Activated naive CD4-positive, alpha-beta T cell treated with anti-CD3 and anti-CD28 coated beads, Interleukin-2, amount 10 ng/mL, durations not matched to agents 7 days and 5 days (primary cell): ENCODE data around the gene RGS8.

Experiments
- CTCF ChIA-PET: fragments of 350-600 bp; sonication (Branson Sonifier 250); formaldehyde crosslinking; loops from one replicate; lab custom pipeline; 2021; ENCODE audit warnings: antibody characterized with exemption; lab: Charles Lee
- DNase-seq: peaks from one replicate; pipeline ENCODE4 v3.0.0-alpha.2; 2020
- H3K27ac Mint-ChIP-seq: one replicate; pipeline ENCODE4 v1.8.0; 2021; ENCODE audit warnings: mild to moderate bottlenecking, moderate library complexity, mixed read lengths
- H3K27me3 Mint-ChIP-seq: one replicate; pipeline ENCODE4 v1.8.0; 2021; ENCODE audit warnings: mild to moderate bottlenecking, mixed read lengths
- H3K36me3 Mint-ChIP-seq: one replicate; pipeline ENCODE4 v1.8.0; 2021; ENCODE audit warnings: mixed read lengths
- H3K4me1 Mint-ChIP-seq: one replicate; pipeline ENCODE4 v1.8.0; 2021; ENCODE audit warnings: mixed read lengths
- H3K4me3 Mint-ChIP-seq: one replicate; pipeline ENCODE4 v1.8.0; 2021; ENCODE audit warnings: mild to moderate bottlenecking, moderate library complexity, mixed read lengths
- H3K9me3 Mint-ChIP-seq: one replicate; pipeline ENCODE4 v1.8.0; 2021; ENCODE audit warnings: mixed read lengths

RGS8 gene

DNA sequence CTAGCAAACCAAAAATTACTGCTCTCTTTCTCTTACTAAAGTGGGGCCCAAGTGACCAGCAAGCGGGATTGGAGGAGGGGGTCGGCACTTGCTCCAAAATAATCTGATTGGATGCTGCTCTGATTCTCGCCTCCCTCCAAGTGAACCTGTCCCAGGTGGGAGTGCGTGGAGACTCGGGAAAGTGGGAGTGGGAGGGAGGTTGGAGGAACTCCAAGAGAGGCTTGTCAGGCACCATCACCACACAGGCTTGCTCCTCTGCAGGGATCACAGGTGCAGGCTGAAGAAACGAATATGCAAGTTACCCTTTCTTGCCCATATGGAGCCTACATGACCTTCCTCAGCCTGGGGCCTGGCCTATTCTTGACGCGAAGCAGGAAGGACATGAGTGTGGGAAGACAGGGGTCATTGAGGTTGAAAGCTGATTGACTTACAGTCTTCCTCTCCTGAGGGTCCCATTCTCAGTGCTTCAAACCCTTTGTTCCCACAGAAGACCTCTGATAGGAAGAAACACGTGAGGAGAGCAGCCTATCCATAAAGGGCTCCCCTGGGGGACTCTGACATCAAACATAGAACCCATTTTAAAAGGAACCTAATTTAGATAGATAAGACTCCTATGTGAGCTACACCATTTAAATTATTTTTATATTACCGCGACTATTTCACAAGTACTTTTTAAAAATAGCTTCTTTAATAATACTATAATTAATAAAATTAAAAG lies 14.2 kb downstream of the RGS8 start:
- CTCF ChIA-PET: no interaction called here
- Mint-ChIP-seq H3K9me3 (no peaks in the 10 kb centered on the region), H3K36me3 (no peaks in the 10 kb centered on the region), H3K4me3 (no peak overlapping the region), H3K27ac (no peak overlapping the region), H3K4me1 (no peaks in the 10 kb centered on the region), H3K27me3 (peaks cover 41% of the 10 kb centered on the region)
- DNase-seq: no peak

DNA sequence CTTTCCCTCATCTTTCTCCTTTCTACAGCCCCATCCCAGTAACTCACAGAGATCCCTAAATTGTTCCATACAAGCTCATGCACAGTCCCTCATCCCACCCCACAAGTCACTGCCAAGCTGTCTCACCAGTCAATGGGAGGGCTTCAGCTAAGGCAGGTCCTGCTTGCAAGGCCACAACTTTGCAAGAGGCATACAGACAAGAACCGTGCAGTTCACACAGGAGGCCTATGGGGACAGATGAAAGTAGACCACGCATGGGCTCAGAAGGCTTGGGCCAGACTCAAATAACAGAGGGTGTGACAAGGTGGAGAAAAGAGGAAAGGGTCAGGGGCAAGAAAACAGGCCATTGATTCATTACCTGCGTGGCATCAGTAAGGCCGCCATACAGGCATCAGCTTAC lies 15.1 kb downstream of the RGS8 start:
- Mint-ChIP-seq H3K27me3 (peaks cover 35% of the 10 kb centered on the region), H3K27ac (no peak overlapping the region), H3K36me3 (no peaks in the 10 kb centered on the region), H3K4me1 (no peaks in the 10 kb centered on the region), H3K9me3 (no peaks in the 10 kb centered on the region), H3K4me3 (no peak overlapping the region)
- DNase-seq: no peak
- CTCF ChIA-PET: no interaction called here

DNA sequence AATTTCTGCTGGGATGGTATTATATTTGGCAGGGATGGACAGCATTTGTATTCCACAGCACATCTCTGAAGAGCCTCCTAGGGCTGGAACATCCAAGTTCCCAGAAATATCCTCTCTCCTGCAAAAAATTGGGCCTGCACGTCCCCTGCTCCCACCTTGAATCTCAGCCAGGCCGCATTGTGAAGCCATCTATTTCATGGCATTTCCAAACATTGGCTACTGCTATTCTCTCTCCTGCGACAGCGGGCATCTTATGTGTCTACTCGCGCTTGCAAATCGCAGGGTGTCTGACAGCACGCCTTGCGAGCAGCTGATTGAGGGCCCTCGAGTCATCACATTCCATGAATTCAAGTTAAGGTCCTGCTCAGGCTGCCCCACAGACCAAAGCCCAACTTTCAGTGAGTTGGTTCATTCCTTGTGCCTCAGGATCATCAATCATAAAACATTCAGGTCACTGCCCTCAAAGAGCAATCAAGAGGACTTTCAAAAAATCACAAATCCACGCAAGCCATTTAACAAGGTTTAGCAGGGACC lies 15.8 kb downstream of the RGS8 start:
- no peaks in the 10 kb centered on the region for H3K36me3 Mint-ChIP-seq
- no peaks in the 10 kb centered on the region for H3K9me3 Mint-ChIP-seq
- no peak for DNase-seq
- H3K4me3 Mint-ChIP-seq: no peak overlapping the region
- peaks cover 38% of the 10 kb centered on the region for H3K27me3 Mint-ChIP-seq
- H3K27ac Mint-ChIP-seq: no peak overlapping the region
- no peaks in the 10 kb centered on the region for H3K4me1 Mint-ChIP-seq
- CTCF ChIA-PET: no interaction called here

DNA sequence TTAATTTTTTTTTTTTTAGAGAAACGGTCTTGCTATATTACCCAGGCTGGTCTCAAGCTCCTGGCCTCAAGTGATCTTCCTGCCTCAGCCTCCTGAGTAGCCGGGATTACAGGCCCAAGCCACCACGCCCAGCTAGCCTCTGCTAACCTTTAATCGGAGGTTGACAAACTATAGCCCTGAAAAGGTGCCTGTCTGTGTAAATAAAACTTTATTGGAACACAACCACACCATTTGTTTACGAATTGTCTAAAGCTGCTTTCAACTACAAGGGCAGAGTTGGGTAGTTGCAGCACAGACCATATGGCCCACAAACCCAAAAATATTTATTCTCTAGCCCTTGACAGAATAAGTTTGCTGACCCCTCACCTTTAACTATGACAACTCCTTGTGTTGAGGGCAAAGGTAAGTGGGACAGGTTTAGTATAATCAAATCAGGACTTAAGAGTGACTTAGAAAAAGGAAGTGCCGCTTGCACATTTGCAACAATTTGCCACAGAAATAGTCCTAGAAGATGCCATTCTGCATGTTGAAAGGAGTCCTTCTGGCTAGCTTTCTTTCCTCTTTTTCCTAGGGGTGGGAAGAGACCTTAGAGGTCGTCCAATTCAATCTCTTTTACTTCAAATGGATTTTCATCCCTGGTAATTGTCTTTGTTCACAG lies 16.4 kb downstream of the RGS8 start:
- CTCF ChIA-PET: interaction anchor here (0.7 kb wide), 1 partner anchor 1584 kb away, joined by 3 read pairs; no protein-coding TSS in a partner anchor
- DNase-seq: no peak
- H3K27me3 Mint-ChIP-seq: peaks cover 38% of the 10 kb centered on the region
- H3K36me3 Mint-ChIP-seq: no peaks in the 10 kb centered on the region
- no peak overlapping the region for H3K27ac Mint-ChIP-seq
- no peak overlapping the region for H3K4me3 Mint-ChIP-seq
- H3K4me1 Mint-ChIP-seq: no peaks in the 10 kb centered on the region
- H3K9me3 Mint-ChIP-seq: no peaks in the 10 kb centered on the region

DNA sequence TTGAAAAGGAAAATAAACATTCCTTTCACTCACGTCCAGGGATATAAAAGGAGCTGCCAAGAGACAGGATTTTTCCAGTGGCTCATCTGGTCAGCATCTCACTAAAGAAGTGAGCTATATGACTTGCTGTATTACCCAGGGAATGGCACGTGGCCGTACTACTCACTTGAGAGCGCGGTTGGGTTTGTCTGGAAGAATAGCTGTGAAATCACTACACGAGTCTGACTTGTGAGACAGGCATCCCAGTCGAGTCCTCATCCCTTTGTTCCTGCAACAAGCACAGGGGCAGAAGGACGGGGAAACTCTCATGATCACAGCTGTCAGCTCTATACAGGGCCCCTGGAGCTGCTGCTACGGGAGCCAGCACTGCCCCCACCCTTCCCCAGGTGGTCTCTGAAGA lies 17.7 kb downstream of the RGS8 start:
- Mint-ChIP-seq H3K27ac (no peak overlapping the region), H3K9me3 (no peaks in the 10 kb centered on the region), H3K4me3 (no peak overlapping the region), H3K36me3 (no peaks in the 10 kb centered on the region), H3K4me1 (no peaks in the 10 kb centered on the region), H3K27me3 (peaks cover 36% of the 10 kb centered on the region)
- no peak for DNase-seq
- CTCF ChIA-PET: no interaction called here

DNA sequence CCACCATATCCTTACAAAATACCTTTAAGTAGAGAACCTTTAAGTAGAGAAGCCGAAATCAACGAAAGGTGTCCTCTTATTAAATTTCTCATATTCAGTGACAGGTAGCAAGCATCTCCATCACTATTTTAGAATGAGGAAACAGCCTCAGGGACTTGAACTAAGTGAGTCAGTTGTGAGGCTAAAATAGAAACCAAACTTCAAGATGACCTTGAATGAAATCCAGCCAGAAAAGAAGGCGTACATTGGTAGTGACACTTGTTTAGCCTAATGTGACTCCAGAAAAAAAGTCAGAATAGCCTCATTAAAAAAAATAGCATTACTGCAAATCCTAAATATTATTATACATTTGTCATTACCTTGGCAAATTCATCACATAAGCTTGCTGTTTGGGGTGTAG lies 20.1 kb downstream of the RGS8 start:
- no peak overlapping the region for H3K4me3 Mint-ChIP-seq
- DNase-seq: no peak
- no peaks in the 10 kb centered on the region for H3K9me3 Mint-ChIP-seq
- CTCF ChIA-PET: no interaction called here
- no peaks in the 10 kb centered on the region for H3K36me3 Mint-ChIP-seq
- H3K27ac Mint-ChIP-seq: no peak overlapping the region
- peaks cover 41% of the 10 kb centered on the region for H3K27me3 Mint-ChIP-seq
- H3K4me1 Mint-ChIP-seq: no peaks in the 10 kb centered on the region

DNA sequence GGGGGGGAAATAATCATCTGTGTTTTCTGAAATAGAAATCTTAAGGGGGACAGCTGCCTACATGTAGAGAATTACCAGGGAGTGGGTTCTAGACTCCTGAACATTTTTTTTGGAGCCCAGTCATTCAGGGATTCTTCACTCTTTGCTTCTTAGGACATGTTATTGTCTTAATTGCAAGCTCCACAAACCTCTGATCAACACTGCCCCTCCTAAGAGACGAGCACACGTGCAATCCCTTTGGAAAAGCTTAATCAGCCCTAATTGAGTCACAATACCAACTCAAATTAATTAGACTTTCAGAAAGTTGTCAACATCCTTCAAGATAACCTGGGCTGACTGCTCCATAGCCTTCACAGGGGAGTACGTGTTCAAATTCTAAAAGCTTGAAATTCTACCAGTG lies 21.4 kb downstream of the RGS8 start:
- no peak for DNase-seq
- Mint-ChIP-seq H3K4me3 (no peak overlapping the region), H3K27me3 (peaks cover 34% of the 10 kb centered on the region), H3K9me3 (no peaks in the 10 kb centered on the region), H3K4me1 (no peaks in the 10 kb centered on the region), H3K36me3 (no peaks in the 10 kb centered on the region), H3K27ac (no peak overlapping the region)
- CTCF ChIA-PET: interaction anchor here (1.0 kb wide), 1 partner anchor 46 kb away, joined by 3 read pairs; no protein-coding TSS in a partner anchor

DNA sequence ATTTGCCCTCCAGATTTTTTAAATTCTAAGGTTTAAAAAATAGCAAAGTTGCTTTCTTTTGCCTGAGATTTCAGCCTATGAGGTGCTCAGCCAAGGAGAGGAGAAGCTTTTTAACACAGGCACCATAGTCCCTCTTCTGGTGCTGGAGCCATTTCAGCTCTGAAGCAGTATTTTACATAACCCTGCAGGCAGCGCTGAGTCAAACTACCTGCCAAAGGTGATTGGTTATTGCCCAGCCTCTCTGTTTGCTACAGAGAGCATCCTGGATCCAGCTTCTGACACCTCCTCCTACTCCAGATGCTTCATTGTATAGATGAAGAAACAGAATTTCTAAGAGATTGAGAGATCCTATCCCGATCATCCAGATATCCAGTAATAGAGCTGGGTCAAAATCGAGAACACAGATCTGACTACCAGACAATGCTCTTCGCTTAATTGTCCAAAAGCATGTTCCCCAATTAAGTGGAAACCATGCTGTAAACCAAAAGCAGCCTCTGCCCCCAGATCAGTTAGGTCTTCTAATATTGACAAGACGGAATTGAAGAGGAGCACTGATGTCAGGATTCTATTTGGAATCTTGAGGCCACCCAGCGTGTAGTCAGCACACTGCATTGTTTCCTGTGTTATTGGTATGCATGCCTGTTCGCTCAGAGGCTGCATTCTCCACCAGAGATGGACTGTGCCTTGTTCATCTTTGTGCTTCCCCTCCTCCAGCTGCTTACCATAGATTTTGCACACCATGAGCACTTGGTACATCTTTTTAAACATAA lies 22.1 kb downstream of the RGS8 start:
- Mint-ChIP-seq H3K27me3 (peaks cover 36% of the 10 kb centered on the region), H3K4me3 (no peak overlapping the region), H3K9me3 (no peaks in the 10 kb centered on the region), H3K36me3 (no peaks in the 10 kb centered on the region), H3K27ac (no peak overlapping the region), H3K4me1 (no peaks in the 10 kb centered on the region)
- CTCF ChIA-PET: no interaction called here
- DNase-seq: no peak

DNA sequence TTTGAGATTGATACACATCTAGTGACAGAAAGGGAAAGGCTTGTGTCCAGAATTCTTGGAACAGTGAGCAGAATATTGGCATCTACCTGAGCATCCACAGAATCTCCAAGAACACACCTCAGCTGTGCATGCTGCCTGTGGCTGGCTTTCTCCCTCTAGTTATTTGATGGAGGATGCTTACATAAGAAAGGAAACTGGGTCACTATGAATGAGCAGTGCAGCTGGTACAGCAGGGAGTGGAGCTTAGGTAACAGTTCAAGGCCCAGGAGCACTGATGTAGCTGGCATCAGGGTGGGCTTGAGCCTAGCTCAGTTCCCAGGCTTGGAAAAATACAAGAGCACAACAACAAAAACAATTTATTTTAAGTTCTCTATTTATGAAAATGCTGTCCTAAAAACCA lies 26.3 kb downstream of the RGS8 start:
- no peaks in the 10 kb centered on the region for H3K4me1 Mint-ChIP-seq
- no peaks in the 10 kb centered on the region for H3K36me3 Mint-ChIP-seq
- H3K27me3 Mint-ChIP-seq: peaks cover 40% of the 10 kb centered on the region
- no peak for DNase-seq
- H3K4me3 Mint-ChIP-seq: no peak overlapping the region
- no peak overlapping the region for H3K27ac Mint-ChIP-seq
- H3K9me3 Mint-ChIP-seq: no peaks in the 10 kb centered on the region
- CTCF ChIA-PET: no interaction called here

DNA sequence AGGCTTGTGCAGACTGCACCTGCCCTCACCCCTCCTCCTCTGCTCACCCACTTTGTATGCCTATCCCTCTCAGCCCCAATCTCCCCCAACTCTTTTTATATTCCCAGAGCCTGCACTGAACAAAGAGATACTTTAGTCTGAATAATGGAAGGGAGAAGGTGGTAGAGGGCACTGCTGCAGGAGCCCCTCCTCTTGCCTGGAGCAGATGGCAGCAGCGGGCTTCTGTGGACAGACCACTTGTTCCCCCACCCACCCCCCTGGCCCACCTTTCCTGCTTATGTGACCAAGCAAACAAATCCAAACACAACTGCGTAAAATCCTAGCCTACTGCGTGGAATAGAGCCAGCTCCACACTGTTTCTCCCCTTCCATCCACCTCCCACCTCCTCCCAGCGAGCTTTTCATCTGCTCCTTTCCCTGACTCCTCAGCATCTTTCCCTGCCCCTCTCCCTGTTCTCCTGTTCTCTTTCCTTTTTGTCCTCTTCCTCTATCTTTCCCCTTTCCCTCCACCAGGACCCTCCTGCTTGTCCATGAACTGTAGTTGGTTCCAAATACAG lies 27.5 kb downstream of the RGS8 start:
- Mint-ChIP-seq H3K27me3 (peaks cover 28% of the 10 kb centered on the region), H3K4me3 (no peak overlapping the region), H3K27ac (no peak overlapping the region), H3K36me3 (no peaks in the 10 kb centered on the region), H3K4me1 (no peaks in the 10 kb centered on the region), H3K9me3 (no peaks in the 10 kb centered on the region)
- CTCF ChIA-PET: no interaction called here
- no peak for DNase-seq

DNA sequence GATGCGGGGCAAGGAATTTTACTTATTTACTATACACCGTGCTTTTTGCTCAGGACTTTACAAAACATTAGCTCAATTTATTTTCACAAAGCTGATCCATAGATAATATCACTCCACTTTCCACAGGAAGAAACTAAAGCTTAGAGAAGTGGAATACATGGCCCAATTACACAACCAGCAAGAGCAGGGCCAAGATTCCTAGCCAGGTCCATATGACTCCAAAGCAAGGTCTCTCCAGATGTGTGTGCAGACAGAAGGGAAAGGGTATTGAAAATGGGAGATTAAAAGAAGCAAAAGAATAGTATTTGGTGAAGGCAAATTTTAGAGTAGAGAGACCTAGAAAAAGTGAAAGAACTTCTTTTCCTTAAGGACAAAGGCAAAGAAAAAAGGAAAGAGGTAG lies 30.4 kb downstream of the RGS8 start:
- no peaks in the 10 kb centered on the region for H3K4me1 Mint-ChIP-seq
- H3K27ac Mint-ChIP-seq: no peak overlapping the region
- no peak overlapping the region for H3K4me3 Mint-ChIP-seq
- no peak for DNase-seq
- CTCF ChIA-PET: interaction anchor here (0.8 kb wide), 1 partner anchor 131 kb away, joined by 3 read pairs; no protein-coding TSS in a partner anchor
- no peaks in the 10 kb centered on the region for H3K36me3 Mint-ChIP-seq
- peaks cover 17% of the 10 kb centered on the region for H3K27me3 Mint-ChIP-seq
- H3K9me3 Mint-ChIP-seq: no peaks in the 10 kb centered on the region

DNA sequence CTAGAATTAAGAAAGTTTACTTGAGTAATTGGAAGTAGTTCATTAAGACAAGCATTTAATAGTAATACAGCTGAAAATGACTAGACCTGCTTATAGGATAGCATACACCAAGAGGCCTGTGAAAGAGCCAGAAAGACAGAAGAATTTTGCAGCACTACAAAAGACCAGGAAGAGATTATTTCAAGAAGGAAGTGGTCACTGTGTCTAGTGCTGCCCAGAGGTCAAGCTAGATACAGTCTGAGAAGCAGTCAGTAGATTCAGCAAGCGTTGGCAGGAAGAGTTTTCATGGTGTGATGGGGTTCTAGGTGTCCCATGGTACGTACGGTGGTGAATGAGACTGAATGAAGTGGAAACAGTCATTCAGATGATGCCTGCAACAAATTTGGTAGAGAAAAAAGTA lies 31.5 kb downstream of the RGS8 start:
- CTCF ChIA-PET: interaction anchor here (1.1 kb wide), 1 partner anchor 61 kb away, joined by 3 read pairs; no protein-coding TSS in a partner anchor
- H3K36me3 Mint-ChIP-seq: no peaks in the 10 kb centered on the region
- peaks cover 20% of the 10 kb centered on the region for H3K27me3 Mint-ChIP-seq
- H3K4me3 Mint-ChIP-seq: no peak overlapping the region
- H3K27ac Mint-ChIP-seq: no peak overlapping the region
- no peaks in the 10 kb centered on the region for H3K4me1 Mint-ChIP-seq
- no peaks in the 10 kb centered on the region for H3K9me3 Mint-ChIP-seq
- DNase-seq: no peak

DNA sequence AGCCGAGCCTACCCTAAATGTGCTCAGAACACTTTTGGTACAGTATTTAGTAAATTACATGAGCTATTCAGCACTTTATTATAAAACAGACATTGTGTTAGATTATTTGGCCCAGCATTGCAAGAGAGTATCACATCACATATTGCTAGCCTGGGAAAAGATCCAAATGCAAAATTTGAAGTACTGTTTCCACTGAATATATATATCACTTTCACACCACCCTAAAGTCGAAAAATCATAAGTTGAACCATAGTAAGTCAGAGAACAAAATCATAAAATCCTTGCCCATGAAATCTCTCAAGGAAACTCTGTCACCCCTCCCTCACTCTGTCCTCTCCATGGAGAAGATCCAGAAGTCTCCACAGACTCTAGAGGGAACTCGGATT lies 33.1 kb downstream of the RGS8 start:
- no peaks in the 10 kb centered on the region for H3K36me3 Mint-ChIP-seq
- H3K9me3 Mint-ChIP-seq: no peaks in the 10 kb centered on the region
- CTCF ChIA-PET: no interaction called here
- no peak overlapping the region for H3K27ac Mint-ChIP-seq
- peaks cover 18% of the 10 kb centered on the region for H3K27me3 Mint-ChIP-seq
- DNase-seq: no peak
- H3K4me1 Mint-ChIP-seq: no peaks in the 10 kb centered on the region
- no peak overlapping the region for H3K4me3 Mint-ChIP-seq

DNA sequence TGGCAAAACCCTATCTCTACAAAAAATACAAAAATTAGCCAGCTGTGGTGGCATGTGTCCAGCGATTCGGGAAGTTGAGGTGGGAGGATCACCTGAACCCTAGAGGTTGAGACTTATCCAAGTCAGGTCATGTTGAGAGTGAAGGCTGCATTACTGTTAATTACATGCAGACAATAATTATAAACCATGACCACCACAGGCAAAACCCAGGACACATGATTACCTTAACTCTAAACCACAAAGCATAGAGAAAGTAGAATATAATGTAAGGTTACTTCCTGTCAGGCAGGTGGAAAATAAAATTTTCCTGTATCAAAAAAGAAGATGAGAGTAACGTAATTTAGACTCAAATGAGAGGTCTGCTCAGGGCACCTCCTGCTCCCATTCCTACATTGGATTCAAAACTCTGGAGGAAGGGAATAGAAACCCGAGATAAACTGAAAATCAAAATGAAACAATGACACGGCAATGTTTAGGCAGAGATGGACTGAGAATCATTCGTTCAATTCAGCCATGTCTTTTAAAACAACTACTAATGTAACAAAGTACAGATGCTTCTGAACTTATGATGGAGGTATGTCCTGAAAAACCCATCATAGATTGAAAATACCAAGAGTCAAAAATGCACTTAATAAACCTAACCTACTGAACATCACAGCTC lies 33.6 kb downstream of the RGS8 start:
- no peak for DNase-seq
- H3K4me3 Mint-ChIP-seq: no peak overlapping the region
- CTCF ChIA-PET: no interaction called here
- no peaks in the 10 kb centered on the region for H3K36me3 Mint-ChIP-seq
- H3K27ac Mint-ChIP-seq: no peak overlapping the region
- H3K4me1 Mint-ChIP-seq: no peaks in the 10 kb centered on the region
- H3K9me3 Mint-ChIP-seq: no peaks in the 10 kb centered on the region
- H3K27me3 Mint-ChIP-seq: peaks cover 20% of the 10 kb centered on the region
